HG02840 (cell line): Measurements from ENCODE around the gene LRRC75B.
"Not testable (repeated sequence)": the region's sequence is repeated elsewhere in the genome, so short reads cannot be mapped to it uniquely, and the experiment has no call there.

ENCODE experiments used
- ATAC-seq: cut with Tn5 transposase; IDR thresholded peaks from one replicate; pipeline ENCODE4 v1.9.1; 2021; ENCODE audit warnings: mild to moderate bottlenecking, moderate library complexity, moderate number of reproducible peaks; ENCODE audit not compliant: unreplicated experiment, low FRiP score

LRRC75B gene

DNA sequence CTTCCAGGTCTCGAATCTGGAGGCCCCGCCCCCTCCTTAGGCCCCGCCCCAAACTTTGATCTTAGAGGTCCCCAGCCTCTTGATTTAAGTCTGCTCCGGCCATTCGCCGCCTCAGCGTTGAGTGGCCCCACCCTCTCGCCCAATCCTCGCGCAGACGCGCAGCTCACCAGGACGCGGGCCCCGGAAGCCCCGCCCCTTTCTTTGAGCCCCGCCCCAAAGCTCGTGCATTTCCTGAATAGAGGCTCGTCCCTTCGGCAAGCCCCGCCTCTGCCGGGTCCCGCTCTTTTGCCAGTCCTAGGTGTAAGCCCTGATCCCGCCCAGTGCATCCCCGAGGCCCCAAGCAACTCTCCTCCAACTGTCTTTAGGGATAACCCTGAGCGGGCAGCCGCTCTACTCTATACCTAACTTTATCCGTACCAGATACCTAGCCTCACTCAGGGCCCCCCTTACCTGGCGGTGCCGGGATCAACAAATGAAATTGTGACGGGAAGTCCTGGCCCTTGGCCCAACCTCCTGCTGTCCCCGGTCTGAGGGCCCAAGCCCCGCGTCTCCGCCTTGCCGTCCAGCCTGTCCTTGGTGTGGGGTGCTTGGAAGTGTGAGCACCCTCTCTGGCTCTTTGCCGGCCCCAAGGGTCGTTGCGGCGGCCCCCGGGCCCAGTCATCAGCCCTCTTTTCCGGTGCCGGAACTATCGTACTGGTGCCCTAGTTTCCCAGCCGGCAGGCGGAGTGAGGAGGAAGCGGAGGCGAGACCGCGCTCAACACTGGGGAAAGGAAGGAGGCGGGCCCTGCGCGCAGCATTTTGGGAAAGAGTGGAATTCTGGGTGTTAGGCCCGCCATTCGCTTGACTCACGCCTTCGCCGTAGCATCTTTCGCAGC is 37.5 kb downstream of the LRRC75B start, which contains the start of gene SNRPD3:
TSS of gene SNRPD3 (plus strand) at position 835 of the 875 bp plus-strand sequence. CDS start 1,676 bp downstream, outside the sequence.
- ATAC-seq: peak; percentile 69

DNA sequence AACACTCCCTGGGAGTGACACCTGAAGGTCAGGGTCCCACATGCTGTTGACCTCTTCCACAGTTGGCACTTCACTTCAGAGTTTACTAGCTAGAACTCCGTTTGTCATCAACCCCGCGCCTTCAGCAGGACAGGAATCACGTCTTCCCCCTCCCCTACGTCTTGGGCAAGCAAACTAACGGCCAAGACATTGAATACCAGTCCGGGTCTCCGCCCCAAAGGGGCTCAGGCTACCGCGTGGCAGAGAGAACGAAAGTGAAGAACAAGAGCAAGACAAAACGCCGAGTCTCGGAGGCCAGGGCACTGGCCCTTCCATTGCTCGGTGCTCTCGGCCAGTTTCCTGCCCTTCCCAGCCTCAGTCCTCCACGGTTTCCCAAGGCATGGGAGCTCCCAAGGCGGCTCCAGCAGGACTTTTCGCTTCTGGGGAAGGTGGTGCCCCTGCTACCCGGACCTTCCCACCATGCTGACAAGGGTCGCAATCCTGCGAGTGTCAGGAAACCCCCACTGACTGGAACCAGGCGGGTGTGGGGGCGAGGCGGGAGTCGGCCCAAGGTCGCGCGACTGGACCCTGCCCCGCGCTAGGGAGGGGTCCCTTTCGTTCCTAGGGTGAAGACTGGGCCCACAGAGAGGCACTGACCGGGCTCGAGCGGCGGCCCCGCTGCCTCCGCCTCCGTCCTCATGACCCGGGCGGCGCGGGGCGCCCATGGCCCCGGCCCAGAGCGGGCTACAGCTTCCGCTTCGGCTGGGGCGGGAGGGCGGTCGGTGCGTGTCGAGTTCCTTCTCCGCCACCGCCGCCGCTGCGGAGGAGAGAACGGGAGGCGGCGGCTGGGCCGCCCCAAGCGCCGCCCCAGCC is 38.3 kb downstream of the LRRC75B start, which contains the start of gene GUCD1:
TSS of gene GUCD1 (minus strand) at position 826 of the 852 bp plus-strand sequence. CDS start at position 679, 147 bp downstream.
- ATAC-seq: no peak

DNA sequence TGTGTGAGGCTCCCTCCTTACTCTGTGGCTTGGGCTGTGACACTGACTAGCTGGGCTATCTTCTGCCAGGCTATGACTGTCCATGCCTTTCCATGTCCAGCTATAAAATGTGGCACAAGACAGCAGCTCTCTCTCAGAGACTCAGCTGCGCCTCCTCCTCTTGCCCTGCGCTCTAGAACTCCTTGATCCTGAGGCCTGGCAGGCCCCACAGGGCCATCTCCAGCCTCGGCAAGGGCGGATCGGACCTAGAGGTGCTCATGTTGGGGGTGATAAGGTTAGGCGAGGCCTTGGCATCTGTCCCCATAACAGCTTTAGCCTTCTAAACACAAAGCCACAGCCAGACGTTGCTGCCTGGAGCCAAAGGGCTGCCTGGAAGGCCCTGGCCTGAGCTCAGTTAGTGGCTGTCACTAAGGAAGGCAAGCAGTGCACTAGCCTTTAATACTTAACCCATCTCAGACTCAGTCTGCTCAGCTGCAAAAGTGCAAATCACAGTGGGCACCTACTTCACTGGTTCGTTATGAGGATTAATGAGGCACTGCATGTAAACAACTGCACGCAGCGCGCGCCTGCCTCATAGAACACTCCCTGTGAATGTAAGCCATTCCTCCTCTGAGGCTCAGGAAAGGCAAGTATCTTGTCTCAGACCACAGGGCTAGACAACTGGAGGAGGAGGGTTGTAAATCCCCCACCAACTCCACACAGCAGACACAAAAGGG is 39.1 kb downstream of the LRRC75B start:
- no peak for ATAC-seq

DNA sequence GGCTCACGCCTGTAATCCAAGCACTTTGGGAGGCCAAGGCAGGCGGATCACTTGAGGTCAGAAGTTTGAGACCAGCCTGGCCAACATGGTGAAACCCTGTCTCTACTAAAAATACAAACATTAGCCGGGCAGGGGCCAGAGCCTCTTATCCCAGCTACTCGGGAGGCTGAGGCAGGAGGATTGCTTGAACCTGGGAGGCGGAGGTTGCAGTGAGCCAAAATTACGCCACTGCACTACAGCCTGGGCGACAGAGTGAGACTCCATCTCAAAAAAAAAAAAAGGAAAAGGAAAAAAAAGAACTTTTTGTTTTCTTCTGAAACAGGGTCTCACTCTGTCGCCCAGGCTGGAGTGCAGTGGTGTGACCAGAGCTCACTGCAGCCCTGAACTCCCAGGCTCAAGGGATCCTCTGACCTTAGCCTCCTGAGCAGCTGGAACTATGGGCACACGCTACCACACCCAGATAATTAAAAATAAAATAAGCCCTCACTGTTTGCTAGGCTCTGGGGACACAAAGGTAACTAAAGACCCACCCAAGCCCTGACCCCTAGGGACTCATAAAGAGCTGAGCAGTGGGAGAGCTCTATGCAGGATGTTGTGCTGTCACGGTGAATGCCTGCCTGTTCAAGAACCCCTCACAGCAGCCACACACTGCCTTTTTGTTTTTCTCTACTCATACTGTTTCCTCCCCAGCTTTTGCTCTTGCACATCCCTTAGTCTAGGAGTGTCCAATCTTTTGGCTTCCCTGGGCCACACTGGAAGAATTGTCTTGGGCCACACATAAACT is 40.2 kb downstream of the LRRC75B start:
- ATAC-seq: not testable (repeated sequence)

DNA sequence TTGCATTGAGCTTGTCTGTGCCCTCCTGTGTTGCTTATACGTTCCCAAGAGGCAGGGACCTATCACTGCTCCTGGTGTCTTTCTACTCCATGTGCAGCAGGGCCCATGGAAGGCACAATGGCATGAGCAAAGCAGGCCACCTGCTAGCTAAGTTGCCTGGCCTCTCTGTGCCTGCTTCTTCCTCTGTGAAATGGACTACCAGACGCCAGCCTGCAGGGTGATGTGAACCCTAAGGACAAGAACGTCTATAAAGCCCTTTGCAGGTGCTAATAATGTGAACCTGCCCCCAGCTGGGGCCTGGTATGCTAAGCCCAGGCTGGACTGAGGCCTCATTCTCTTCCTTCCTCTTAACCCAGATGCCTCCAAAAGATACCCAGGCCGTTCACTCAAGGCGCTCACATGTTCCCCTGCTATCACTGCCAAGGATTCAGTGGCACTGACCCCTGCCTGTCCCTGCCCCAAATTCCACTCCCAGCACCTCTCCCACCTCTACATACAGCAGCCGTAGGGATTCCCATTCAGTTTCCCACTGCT is 41.9 kb downstream of the LRRC75B start:
- ATAC-seq: no peak

DNA sequence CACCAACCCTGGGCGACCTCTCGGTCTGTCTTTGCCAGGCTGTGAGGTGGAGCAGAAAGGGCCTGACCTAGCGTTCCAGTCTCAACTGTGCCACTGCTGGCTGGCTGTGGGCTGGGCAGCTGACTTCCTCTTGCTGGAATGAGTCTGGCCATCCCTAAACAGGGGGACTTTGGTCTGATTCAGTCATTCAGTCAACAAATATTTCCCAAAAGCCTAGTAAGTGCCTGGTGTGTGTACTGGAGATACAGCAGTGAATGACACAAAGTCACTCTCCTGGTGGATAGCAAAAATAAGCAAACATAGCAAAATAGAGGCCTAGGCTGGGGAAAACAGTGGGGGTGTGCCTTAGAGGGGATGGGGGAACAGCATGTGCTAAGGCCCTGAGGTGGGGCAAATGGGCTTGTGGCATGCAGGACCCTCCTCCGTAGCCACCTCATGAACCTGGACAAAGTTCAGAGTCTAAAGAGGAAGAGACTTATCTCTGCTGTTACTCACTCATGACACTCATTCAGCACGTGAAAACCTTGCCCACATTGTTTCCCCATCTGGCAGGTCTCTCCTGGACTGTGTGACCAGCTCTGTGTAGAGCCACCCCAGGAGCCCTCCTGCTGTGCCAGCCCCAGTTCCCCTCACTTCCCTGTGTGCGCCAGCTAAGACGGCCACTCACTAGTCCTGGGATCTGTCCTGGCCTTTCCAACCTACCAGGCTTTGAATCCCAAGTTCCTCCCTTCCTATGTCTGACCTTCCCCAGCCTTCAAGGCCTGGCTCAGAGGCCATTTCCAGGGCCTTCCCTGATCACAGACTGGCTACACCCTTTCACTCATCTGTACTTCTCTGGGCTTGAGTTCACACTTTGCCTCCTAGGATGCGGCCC is 42.6 kb downstream of the LRRC75B start:
- no peak for ATAC-seq

DNA sequence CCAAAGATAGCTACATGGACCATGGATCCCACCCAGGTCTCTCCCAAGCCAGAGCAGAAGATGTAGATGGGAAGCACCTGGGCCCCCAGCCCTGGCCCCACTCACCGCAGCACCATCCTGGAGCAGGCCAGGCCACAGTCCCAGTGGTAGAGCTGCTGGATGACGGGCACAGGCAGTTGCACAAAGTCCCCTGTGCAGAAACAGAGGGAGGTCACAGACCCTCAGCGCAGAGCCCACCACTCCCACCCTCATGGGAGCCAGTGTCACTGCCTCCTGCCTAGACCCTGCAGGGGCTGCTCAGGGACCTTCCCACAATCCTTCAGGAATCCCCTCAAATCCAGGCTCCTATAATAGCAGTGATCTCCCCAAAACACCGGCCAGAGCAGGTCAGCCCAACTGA is 44.1 kb downstream of the LRRC75B start:
- no peak for ATAC-seq

DNA sequence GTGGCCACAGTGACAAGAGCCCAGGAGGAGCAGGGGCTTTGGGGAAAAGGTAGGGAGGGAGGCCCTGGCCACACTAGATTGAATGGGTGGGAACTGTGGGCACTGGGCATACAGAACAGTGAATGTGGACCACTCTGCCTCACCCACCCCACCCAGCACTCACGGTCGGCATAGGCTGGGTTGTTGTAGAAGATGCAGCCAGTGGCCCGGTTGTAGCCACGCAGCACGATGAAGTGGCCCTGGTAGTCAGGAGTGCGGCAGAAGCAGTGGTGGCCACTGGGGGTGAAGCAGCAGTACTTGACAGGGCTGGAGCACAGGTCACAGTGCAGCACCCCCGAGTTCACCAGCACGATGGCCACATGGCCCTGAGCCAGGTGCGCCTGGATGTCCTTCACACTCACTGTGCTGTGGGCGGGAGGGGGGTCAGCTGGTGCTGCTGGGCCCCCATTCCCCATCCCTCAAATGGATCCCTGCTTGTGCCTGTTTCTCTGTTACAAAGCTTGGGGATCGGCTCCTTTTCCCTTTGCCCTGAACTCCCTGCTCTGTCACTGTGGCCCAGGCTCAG is 49.1 kb downstream of the LRRC75B start:
- no peak for ATAC-seq

DNA sequence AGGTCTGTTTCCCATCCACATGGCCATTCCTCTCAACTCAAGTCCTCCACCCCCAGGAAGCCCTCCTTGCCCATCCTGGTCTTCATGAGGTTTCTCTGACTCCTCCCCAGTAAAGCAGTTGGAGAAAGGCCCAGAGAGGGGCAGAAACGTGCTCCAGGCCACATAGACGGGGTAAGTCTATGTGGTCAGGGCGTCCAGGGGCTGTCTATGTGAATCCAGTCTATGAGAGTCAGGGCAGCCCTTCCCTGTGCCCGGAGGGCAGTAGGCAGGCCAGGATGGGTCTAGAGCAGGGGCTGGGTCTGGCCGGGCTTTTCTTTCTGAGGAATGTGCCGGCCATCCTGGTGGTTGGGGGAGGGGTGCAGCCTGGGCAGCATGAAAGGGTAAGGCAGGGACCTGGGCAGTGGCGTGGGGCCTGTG is 49.7 kb downstream of the LRRC75B start:
- no peak for ATAC-seq

DNA sequence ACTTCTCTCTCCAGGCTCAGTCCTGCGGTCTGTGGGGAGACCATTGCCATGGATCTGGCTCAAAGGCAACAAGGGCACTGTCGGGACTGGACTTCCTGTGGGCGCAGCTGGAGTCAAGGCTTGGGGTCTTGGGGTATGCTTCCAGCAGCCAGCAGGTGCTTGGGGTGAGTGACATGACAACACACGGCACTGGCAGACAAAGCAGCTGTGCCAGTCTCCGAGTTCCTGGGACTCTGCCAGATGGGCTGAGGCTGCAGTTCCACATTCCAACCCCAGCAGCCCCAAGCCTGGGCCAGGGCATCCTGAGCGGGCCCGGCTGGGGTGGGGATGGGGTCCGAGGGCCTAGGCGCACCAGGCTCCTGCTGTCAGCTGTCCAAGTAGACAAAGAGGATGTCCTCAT is 50.2 kb downstream of the LRRC75B start:
- ATAC-seq: no peak

DNA sequence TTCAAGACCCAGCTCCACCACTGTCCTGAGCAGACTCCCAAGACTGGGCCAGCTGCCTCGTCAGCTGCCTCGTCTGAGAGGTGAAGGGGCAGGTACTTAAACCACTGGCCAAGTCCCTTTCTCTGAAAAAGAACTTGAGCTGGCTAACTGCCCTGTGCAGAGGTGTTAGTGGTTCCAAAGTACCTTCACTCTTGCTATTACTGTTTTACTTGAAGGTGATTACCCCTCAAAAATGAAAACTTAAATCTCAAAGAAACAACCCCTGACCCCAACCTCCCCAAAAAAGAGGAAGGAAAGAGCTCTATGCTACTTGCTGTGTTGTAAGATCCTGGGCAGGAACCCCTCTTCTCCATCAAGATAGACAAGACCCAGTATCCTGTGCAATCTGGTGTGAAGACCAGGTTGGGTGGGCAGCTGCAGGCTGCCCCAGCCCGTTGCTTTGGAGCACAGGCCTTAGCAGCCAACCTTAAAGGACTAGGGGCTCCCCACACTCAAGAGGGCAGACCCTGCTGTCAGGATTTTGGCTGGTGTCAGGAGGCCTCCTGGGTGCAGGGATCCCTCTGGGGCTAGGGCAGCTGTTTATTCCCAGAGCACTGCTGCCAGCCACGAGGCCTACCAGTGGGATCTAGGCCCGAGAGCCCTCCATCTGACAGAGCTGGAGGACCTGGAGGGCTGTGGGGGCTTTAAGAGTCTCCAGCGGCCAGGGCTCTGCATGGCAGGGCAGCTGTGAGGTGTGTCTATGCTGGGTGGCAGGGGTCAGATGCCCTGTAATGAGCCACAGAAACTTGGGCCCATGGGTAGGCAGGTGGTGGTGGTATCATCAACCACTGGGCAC is 51.0 kb downstream of the LRRC75B start:
- no peak for ATAC-seq

DNA sequence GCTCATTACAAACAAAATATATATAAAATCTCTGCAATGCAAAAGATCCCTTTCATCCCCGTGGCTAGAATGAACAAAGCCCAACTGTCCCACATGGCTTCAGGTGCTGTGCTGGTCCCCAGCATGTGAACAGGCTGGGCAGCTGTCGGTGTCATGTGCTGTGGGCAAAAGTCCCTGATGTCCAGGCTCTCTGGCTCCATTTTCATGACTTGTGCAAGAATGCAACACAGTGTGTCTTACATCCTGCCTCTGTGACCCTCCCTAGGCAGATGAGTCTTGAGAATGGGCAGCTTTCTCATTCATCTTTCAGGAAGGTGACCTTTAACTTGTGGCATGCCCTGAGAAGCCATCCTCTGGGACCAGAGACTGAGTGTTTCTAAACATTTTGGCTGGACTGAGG is 52.4 kb downstream of the LRRC75B start:
- ATAC-seq: no peak

DNA sequence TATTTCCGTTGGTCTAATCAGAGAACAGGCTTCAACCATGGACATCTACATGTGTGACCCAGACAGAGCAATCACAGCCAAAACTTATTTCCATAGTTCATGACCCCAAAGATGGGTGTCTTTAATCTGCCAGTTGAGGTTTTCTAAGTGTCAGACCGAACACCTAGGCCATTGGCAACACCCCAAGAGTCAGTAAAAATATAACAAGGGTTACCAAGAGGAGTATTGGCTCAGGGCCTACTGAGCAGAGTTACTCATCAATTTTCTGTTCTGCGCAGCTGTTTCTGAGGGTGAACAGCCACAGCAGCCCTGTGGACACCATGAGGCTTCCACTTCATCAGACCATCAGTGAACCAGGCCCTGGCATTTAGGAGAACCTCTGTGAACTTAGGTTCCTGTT is 56.8 kb downstream of the LRRC75B start:
- ATAC-seq: no peak
